ENCODE data around the gene FERMT1.

DNA sequence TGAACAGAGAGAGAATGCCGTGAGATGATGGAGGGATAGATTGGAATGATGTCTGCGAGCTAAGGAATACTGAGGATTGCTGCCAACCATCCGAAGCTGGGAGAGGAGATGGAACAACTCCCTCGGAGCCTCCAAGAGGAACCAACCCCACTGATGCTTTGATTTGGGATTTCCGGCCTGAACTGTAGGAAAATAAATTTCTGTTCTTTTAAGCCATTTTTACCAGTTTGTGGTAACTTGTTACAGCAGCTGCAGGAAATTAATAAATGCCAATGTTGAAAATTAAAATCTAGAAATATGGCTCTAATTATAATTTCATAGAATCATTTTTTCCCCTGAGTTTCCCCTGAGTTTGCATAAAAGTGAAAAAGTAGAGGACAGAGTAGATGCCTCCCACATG, 83.1 kb downstream of the FERMT1 start:
- TF ChIP-seq, protein P1, sequence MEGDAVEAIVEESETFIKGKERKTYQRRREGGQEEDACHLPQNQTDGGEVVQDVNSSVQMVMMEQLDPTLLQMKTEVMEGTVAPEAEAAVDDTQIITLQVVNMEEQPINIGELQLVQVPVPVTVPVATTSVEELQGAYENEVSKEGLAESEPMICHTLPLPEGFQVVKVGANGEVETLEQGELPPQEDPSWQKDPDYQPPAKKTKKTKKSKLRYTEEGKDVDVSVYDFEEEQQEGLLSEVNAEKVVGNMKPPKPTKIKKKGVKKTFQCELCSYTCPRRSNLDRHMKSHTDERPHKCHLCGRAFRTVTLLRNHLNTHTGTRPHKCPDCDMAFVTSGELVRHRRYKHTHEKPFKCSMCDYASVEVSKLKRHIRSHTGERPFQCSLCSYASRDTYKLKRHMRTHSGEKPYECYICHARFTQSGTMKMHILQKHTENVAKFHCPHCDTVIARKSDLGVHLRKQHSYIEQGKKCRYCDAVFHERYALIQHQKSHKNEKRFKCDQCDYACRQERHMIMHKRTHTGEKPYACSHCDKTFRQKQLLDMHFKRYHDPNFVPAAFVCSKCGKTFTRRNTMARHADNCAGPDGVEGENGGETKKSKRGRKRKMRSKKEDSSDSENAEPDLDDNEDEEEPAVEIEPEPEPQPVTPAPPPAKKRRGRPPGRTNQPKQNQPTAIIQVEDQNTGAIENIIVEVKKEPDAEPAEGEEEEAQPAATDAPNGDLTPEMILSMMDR (IDR thresholded peaks at IDR 0.05), result no peak
- TF ChIP-seq POLR2A (IDR thresholded peaks at IDR 0.05), result no peak
